ENCODE measurements around the gene BBOX1.

GRCh38 chr11:27095059-27095458 is 54.4 kb downstream of the BBOX1 start:
- TF ChIP-seq POLR2A (IDR thresholded peaks at IDR 0.05; ENCODE audit: low read depth, low read length) (no peak), POLR2AphosphoS5 (IDR thresholded peaks at IDR 0.05; ENCODE audit: low read depth, low read length) (no peak)

Data from GM12892 (cell line).